PFSK-1 (cell line): ENCODE results near the gene ENTPD2.

ENCODE experiments used
- FOXP2 ChIP-seq: optimal IDR thresholded peaks from 2 replicates; pipeline ENCODE3; 2011; ENCODE audit warnings: borderline replicate concordance, control low read depth, inconsistent platforms; ENCODE audit not compliant: insufficient read depth; ENCODE audit errors: extremely low read length, extremely low read depth
- POLR2AphosphoS5 ChIP-seq: IDR thresholded peaks from 2 replicates; pipeline ENCODE4 v1.6.1; 2012; ENCODE audit warnings: low read depth, mild to moderate bottlenecking, control low read depth, low read length, moderate library complexity
- REST ChIP-seq, 2 experiments: IDR thresholded peaks; 2 replicates each; pipeline versions ENCODE4 v1.6.1 to v1.8.0; 2011 to 2012; ENCODE audit warnings: low read depth in 2 of 2, low read length in 2 of 2, control low read depth in 1 of 2, inconsistent platforms in 1 of 2, mild to moderate bottlenecking in 1 of 2, moderate library complexity in 1 of 2; ENCODE audit not compliant: insufficient read depth in 1 of 2
- SIN3A ChIP-seq: IDR thresholded peaks from 2 replicates; pipeline ENCODE4 v1.6.1; 2012; ENCODE audit warnings: mild to moderate bottlenecking, low read length, moderate library complexity, borderline replicate concordance; ENCODE audit not compliant: insufficient read depth
- TAF1 ChIP-seq: IDR thresholded peaks from 2 replicates; pipeline ENCODE4 v1.6.1; 2012; ENCODE audit warnings: low read length, control low read depth, borderline replicate concordance; ENCODE audit not compliant: insufficient read depth

Gene ENTPD2

DNA sequence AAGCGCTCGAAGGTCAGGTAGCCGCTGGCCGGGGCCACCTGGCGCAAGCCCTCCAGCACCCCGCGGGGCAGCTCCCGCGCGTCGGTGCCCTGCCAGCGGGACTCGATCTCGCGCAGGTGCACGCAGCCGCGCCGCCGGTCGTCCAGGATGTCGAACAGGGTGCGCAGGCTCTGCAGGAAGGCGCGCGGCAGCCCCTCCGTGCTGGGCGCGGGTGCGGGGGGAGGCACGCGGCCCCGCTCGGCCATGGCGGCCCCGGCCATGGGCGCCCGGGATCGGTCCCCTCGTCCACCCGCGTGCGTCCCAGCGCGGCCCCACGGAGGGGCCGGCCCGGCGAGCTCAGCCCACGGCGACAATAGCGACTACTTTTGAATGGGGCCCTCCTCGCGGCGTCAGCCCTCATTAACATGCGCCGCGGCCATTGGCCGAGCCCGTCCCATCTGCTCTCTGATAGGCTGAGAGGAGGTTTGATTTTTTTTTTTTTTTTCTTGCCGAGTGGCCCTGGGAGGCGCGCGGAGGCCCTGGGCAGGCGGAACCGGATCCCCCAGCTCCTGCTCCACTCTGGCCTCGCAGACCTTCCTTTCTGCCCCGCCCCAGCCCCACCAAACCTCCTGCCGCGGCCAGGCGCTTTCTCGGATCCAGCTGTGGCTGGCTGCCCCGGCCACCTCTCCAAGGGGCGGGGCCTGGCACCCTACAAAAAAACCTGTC lies 16.5 kb upstream of the ENTPD2 start, which contains the start of gene SAPCD2:
SAPCD2 (minus strand) TSS at position 357 of the 705 bp plus-strand sequence; CDS start at position 260, 97 bp downstream.
- peak; percentile 69; the same call in 1 of the 2 replicates for TF ChIP-seq TAF1
- no peak; the same call in 1 of the 2 replicates for TF ChIP-seq SIN3A
- no peak for TF ChIP-seq FOXP2
- peak; percentile 80 for TF ChIP-seq POLR2AphosphoS5
- TF ChIP-seq REST (IDR thresholded peaks at IDR 0.05; ENCODE audit: insufficient read depth in 1 of 2, low read depth in 2 of 2, low read length in 2 of 2): peak in 1 of 2 experiments; percentile 59; a peak in 1 of 4 replicates

DNA sequence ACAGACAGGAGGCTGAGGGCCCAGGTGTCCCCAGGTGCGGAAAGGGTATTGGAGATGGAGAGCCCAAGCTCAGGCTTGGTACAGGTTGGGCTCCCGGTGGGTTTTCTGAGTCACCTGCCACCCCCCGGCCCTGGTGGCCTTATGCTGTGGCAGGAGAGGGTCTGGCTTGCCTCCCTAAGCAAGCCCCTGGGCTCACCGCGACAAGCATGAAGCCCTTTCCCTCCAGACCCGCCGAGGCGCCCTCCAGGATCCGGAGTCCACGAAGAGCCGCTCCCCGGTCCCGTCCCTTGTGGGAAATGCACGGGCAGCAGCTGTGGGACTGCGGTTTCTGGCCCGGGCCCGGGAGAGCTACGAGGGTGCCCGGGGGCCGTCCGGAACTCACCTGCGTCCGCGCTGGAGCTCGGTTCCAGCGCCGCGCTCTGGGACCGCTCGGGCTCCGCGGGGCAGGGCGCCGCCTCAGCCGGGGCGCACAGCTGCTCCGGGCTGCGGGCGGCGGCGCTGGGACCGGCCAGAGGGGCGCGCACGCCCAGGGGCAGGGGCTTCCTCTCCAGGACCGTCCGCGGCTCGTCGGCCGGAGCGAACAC lies 15.7 kb upstream of the ENTPD2 start:
- TF ChIP-seq POLR2AphosphoS5: no peak
- TF ChIP-seq SIN3A: no peak
- no peak for TF ChIP-seq FOXP2
- no peak for TF ChIP-seq TAF1
- no peak for TF ChIP-seq REST (IDR thresholded peaks at IDR 0.05; ENCODE audit: insufficient read depth in 1 of 2, low read depth in 2 of 2, low read length in 2 of 2)

DNA sequence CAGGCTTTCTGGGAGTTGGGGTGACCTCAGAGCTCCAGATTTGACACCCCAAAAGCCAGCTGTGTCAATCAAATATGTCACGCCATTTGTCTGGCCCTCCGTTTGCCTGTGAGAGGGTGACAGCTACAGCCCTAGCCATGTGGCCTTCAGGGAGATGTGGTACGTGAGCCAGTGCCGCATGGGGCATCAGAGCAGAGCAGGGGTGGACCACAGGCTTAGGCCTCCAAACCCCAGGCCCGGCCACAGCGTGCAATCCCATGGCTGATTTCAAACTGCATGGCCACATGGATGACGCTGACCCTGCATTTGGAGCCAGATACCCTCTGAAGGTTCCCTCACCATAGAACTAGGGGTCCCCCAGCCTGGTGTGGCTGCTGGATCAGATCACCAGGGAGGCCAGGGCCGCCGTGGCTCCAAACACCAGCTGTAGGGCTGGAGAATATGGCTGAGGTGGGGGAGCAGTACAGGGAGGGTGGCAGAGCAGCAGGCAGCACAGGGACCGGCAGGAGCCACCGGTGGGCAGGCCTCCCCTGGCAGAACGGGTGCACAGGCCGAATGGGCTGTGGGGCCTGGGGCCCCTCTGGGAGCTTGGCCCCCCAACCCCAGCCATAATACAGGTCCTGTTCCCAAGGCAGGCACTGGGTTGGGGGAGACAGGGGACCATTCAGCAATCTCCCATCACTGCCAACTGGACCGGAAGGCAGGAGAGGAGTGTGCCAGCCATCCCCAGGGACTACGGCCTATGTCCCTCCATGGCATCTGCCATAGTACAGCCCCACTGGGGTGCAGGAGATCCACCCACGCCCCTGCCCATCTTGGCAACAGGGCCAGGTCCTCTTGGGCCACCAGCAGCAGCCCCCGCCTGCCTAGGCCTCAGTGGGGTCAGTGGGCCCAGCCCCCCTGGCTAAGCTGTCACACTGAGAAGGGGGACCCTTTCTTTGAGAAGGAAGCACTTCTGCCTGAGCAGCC lies 15.0 kb upstream of the ENTPD2 start:
- TF ChIP-seq POLR2AphosphoS5 (no peak), FOXP2 (no peak), REST (IDR thresholded peaks at IDR 0.05; ENCODE audit: insufficient read depth in 1 of 2, low read depth in 2 of 2, low read length in 2 of 2) (no peak), TAF1 (no peak), SIN3A (no peak)

- TF ChIP-seq SIN3A: no peak
- no peak for TF ChIP-seq POLR2AphosphoS5
- peak; percentile 54 to 69; a peak in 3 of 4 replicates for TF ChIP-seq REST (IDR thresholded peaks at IDR 0.05; ENCODE audit: insufficient read depth in 1 of 2, low read depth in 2 of 2, low read length in 2 of 2)
- TF ChIP-seq FOXP2: no peak
- TF ChIP-seq TAF1: no peak
Observed at GRCh38 chr9:137067860-137068538, 14.1 kb upstream of the ENTPD2 start.
